CD14-positive monocyte (primary cell): ENCODE measurements around the gene ATP2C1. TPM values are rescaled to one million over a fixed set of nuclear protein-coding genes. Genes with fewer than 3 reads are reported as not detected.

Experiments
- DNase-seq, 3 donors: peaks; one replicate each; pipeline ENCODE4 v3.0.0-alpha.2; 2011 to 2022
- H2AFZ ChIP-seq: 2 replicates; pipeline ENCODE4 v1.6.0; 2012; ENCODE audit warnings: mild to moderate bottlenecking, low read depth, low read length, inconsistent platforms; ENCODE audit not compliant: insufficient read depth, poor library complexity, severe bottlenecking
- H3K27ac ChIP-seq, 2 donors: 1 replicate in 1 of 2; 2 replicates in 1 of 2; pipeline ENCODE4 v1.5.1; 2012 to 2013; ENCODE audit warnings: low read length in 2 of 2, control low read depth in 1 of 2, inconsistent platforms in 1 of 2, low read depth in 1 of 2, mild to moderate bottlenecking in 1 of 2
- H3K27me3 ChIP-seq, 2 donors: one replicate each; pipeline versions ENCODE4 v1.6.0 to v1.6.1; 2011 to 2013; ENCODE audit warnings: low read length in 2 of 2; ENCODE audit not compliant: control insufficient read depth in 2 of 2, insufficient read depth in 2 of 2
- H3K36me3 ChIP-seq, 2 donors: replicated peaks in 1 of 2; 1 replicate in 1 of 2; 2 replicates in 1 of 2; pipeline versions ENCODE4 v1.5.1 to v1.6.1; 2012 to 2013; ENCODE audit warnings: low read length in 2 of 2, control low read depth in 1 of 2, inconsistent platforms in 1 of 2, mild to moderate bottlenecking in 1 of 2; ENCODE audit not compliant: insufficient read depth in 2 of 2, control insufficient read depth in 1 of 2
- H3K4me1 ChIP-seq, 2 donors: 1 replicate in 1 of 2; 2 replicates in 1 of 2; pipeline versions ENCODE4 v1.5.1 to v1.6.1; 2012 to 2013; ENCODE audit warnings: low read length in 2 of 2, control low read depth in 1 of 2, inconsistent platforms in 1 of 2, mild to moderate bottlenecking in 1 of 2, moderate library complexity in 1 of 2; ENCODE audit not compliant: insufficient read depth in 2 of 2, control insufficient read depth in 1 of 2
- H3K4me2 ChIP-seq: replicated peaks from 2 replicates; pipeline ENCODE3; 2012; ENCODE audit warnings: low read length, moderate library complexity, mild to moderate bottlenecking; ENCODE audit not compliant: poor library complexity, severe bottlenecking; ENCODE audit errors: extremely low read depth
- H3K4me3 ChIP-seq, 3 experiments: fragments of 200-600 bp in 1 of 3; sonication (generic) in 1 of 3; replicated peaks in 1 of 3; 1 replicate in 2 of 3; 2 replicates in 1 of 3; pipeline ENCODE4 v1.5.1; 2011 to 2013; ENCODE audit warnings: low read length in 3 of 3, mild to moderate bottlenecking in 3 of 3, control low read depth in 2 of 3, low read depth in 2 of 3, inconsistent platforms in 1 of 3, moderate library complexity in 1 of 3
- H3K79me2 ChIP-seq: 2 replicates; pipeline ENCODE4 v1.6.0; 2012; ENCODE audit warnings: mild to moderate bottlenecking, control low read depth, inconsistent platforms, low read length, moderate library complexity; ENCODE audit not compliant: insufficient read depth
- H3K9ac ChIP-seq: 2 replicates; pipeline ENCODE4 v1.6.0; 2017; ENCODE audit warnings: low read length, mild to moderate bottlenecking; ENCODE audit not compliant: insufficient read depth, poor library complexity, severe bottlenecking
- H3K9me3 ChIP-seq, 2 donors: replicated peaks in 1 of 2; 1 replicate in 1 of 2; 2 replicates in 1 of 2; pipeline versions ENCODE4 v1.5.1 to v1.6.1; 2012 to 2013; ENCODE audit warnings: low read length in 2 of 2, control low read depth in 1 of 2; ENCODE audit not compliant: control insufficient read depth in 1 of 2, insufficient read depth in 1 of 2
- H4K20me1 ChIP-seq: 2 replicates; pipeline ENCODE4 v1.6.0; 2012; ENCODE audit warnings: mild to moderate bottlenecking, low read length, control low read depth, moderate library complexity; ENCODE audit not compliant: insufficient read depth
- H3K27ac Mint-ChIP-seq, 7 donors: one replicate each; pipeline ENCODE4 v1.8.0; 2020; ENCODE audit warnings: mild to moderate bottlenecking in 7 of 7, mixed read lengths in 7 of 7, moderate library complexity in 6 of 7, inconsistent platforms in 2 of 7
- H3K27me3 Mint-ChIP-seq, 3 donors: one replicate each; pipeline ENCODE4 v1.8.0; 2021 to 2022; ENCODE audit warnings: low read depth in 3 of 3, mild to moderate bottlenecking in 3 of 3, mixed read lengths in 3 of 3, moderate library complexity in 3 of 3, inconsistent platforms in 1 of 3
- H3K36me3 Mint-ChIP-seq, 2 donors: one replicate each; pipeline ENCODE4 v1.8.0; 2020; ENCODE audit warnings: mixed read lengths in 2 of 2, inconsistent platforms in 1 of 2, mild to moderate bottlenecking in 1 of 2
- H3K4me1 Mint-ChIP-seq: one replicate; pipeline ENCODE4 v1.8.0; 2020; ENCODE audit warnings: mild to moderate bottlenecking, mixed read lengths
- H3K4me3 Mint-ChIP-seq, 2 donors: one replicate each; pipeline ENCODE4 v1.8.0; 2020; ENCODE audit warnings: mild to moderate bottlenecking in 2 of 2, mixed read lengths in 2 of 2, moderate library complexity in 1 of 2
- H3K9me3 Mint-ChIP-seq, 7 donors: one replicate each; pipeline ENCODE4 v1.8.0; 2020 to 2022; ENCODE audit warnings: mixed read lengths in 7 of 7, mild to moderate bottlenecking in 6 of 7, moderate library complexity in 6 of 7, inconsistent platforms in 2 of 7
- CTCF ChIP-seq: fragments of 200-600 bp; IDR thresholded peaks from one replicate; pipeline ENCODE4 v1.8.0; 2022; ENCODE audit warnings: antibody characterized with exemption, mild to moderate bottlenecking
- WGBS: methylation state at CpG from one replicate; pipeline ENCODE4 v1.1.5; 2013; ENCODE audit warnings: missing lambda C conversion rate; ENCODE audit not compliant: insufficient coverage; 5-methylcytosine and 5-hydroxymethylcytosine counted together
- intact Hi-C, 2 donors: fragments of 100-400 bp; cut with micrococcal nuclease; formaldehyde crosslinking; loops; one replicate each; pipeline versions ENCODE4 v1.15.0 to v1.15.1; 2023
- polyA plus RNA-seq, 3 donors: library from polyadenylated mRNA; depleted of rRNA in 1 of 3; unstranded in 2 of 3; stranded (reverse) in 1 of 3; fragments of 300-500 nt in 2 of 3; fragments of >200 nt in 1 of 3; fragmentation: Illumina TruSeq in 2 of 3; gene quantifications; 1 replicate in 2 of 3; 2 replicates in 1 of 3; pipeline ENCODE4 v1.2.3, GENCODE V29; 2012 to 2021

ATP2C1 gene
- polyA plus RNA-seq, 3 donors: 11.7 to 22.0 (median 12.2) TPM

GRCh38 chr3:130941793-130942192, 47.9 kb downstream of the ATP2C1 start:
- no peaks in the 10 kb centered on the region for H3K9me3 ChIP-seq
- no peak overlapping the region for H3K4me3 ChIP-seq
- DNase-seq: no peak
- no peak for TF ChIP-seq CTCF
- peaks cover 0 to 1% (median 0%) of the 10 kb centered on the region in 7 donors for H3K9me3 Mint-ChIP-seq
- H3K27ac ChIP-seq: no peak overlapping the region
- no peak overlapping the region for H2AFZ ChIP-seq
- H3K4me1 Mint-ChIP-seq: peaks cover 6% of the 10 kb centered on the region
- no peak overlapping the region for H3K9ac ChIP-seq
- H3K27me3 ChIP-seq: no peaks in the 10 kb centered on the region
- no peaks in the 10 kb centered on the region for H3K79me2 ChIP-seq
- peaks cover 55 to 65% of the 10 kb centered on the region in 2 donors for H3K36me3 Mint-ChIP-seq
- H3K4me3 Mint-ChIP-seq: no peak overlapping the region
- no peaks in the 10 kb centered on the region for H3K4me1 ChIP-seq
- H4K20me1 ChIP-seq: no peaks in the 10 kb centered on the region
- H3K27ac Mint-ChIP-seq: no peak overlapping the region
- no peak overlapping the region for H3K4me2 ChIP-seq
- peaks cover 0 to 4% (median 0%) of the 10 kb centered on the region in 3 donors for H3K27me3 Mint-ChIP-seq
- intact Hi-C loops: no loop called here
- peaks cover 40 to 80% of the 10 kb centered on the region in 2 donors for H3K36me3 ChIP-seq

- Mint-ChIP-seq H3K4me1 (no peaks in the 10 kb centered on the region), H3K36me3 (peaks cover 66 to 69% of the 10 kb centered on the region in 2 donors), H3K9me3 (peaks cover 0 to 2% (median 0%) of the 10 kb centered on the region in 7 donors), H3K27ac (no peak overlapping the region), H3K27me3 (no peaks in the 10 kb centered on the region), H3K4me3 (no peak overlapping the region)
- intact Hi-C loops: no loop called here
- Histone ChIP-seq H3K9me3 (no peaks in the 10 kb centered on the region), H3K4me2 (no peak overlapping the region), H3K36me3 (peaks cover 43 to 93% of the 10 kb centered on the region in 2 donors), H3K27me3 (no peaks in the 10 kb centered on the region), H3K79me2 (no peaks in the 10 kb centered on the region), H3K4me1 (no peaks in the 10 kb centered on the region), H3K9ac (no peak overlapping the region), H2AFZ (no peak overlapping the region), H4K20me1 (no peaks in the 10 kb centered on the region), H3K27ac (no peak overlapping the region), H3K4me3 (no peak overlapping the region)
- TF ChIP-seq CTCF: no peak
- 100% methylated on average over 1 of the region's 3 CpGs for WGBS
- no peak for DNase-seq
These were observed 53.0 kb downstream of the ATP2C1 start for GRCh38 chr3:130946882-130947281.
